Measurements from ENCODE around the gene GLT8D2.
"Not testable (repeated sequence)": the region's sequence is repeated elsewhere in the genome, so short reads cannot be mapped to it uniquely, and the experiment has no call there.

The GLT8D2 gene

GRCh38 chr12:104050436-104050835 lies 449 bp upstream of the GLT8D2 start:
- DNase-seq (ENCODE audit: low spot score) = peak; percentile 34

GRCh38 chr12:104049278-104049902 lies 597 bp downstream of the GLT8D2 start:
- peak; percentile 45 for DNase-seq (ENCODE audit: low spot score)

GRCh38 chr12:104048811-104049210 lies 1.2 kb downstream of the GLT8D2 start:
- no peak for DNase-seq (ENCODE audit: low spot score)

- no peak for DNase-seq (ENCODE audit: low spot score)
Observed at GRCh38 chr12:104048162-104048561, 1.8 kb downstream of the GLT8D2 start.

GRCh38 chr12:104046306-104046705 lies 3.7 kb downstream of the GLT8D2 start:
- no peak for DNase-seq (ENCODE audit: low spot score)

GRCh38 chr12:104044158-104044557 lies 5.8 kb downstream of the GLT8D2 start:
- DNase-seq (ENCODE audit: low spot score) = no peak

- DNase-seq (ENCODE audit: low spot score) = no peak
Observed at GRCh38 chr12:104042580-104042979, 7.4 kb downstream of the GLT8D2 start.

GRCh38 chr12:104039769-104040168 lies 10.2 kb downstream of the GLT8D2 start:
- DNase-seq (ENCODE audit: low spot score) = not testable (repeated sequence)

GRCh38 chr12:104036143-104036542 lies 13.8 kb downstream of the GLT8D2 start:
- DNase-seq (ENCODE audit: low spot score) = not testable (repeated sequence)

GRCh38 chr12:104030596-104030995 lies 19.4 kb downstream of the GLT8D2 start:
- not testable (repeated sequence) for DNase-seq (ENCODE audit: low spot score)

- no peak for DNase-seq (ENCODE audit: low spot score)
Observed at GRCh38 chr12:104026841-104027599, 23.0 kb downstream of the GLT8D2 start.

- no peak for DNase-seq (ENCODE audit: low spot score)
Observed at GRCh38 chr12:104025771-104026170, 24.2 kb downstream of the GLT8D2 start.

- no peak for DNase-seq (ENCODE audit: low spot score)
Observed at GRCh38 chr12:104024348-104024747, 25.6 kb downstream of the GLT8D2 start.

- DNase-seq (ENCODE audit: low spot score) = no peak
Observed at GRCh38 chr12:104023710-104024109, 26.3 kb downstream of the GLT8D2 start.

- DNase-seq (ENCODE audit: low spot score) = no peak
Observed at GRCh38 chr12:104022786-104023185, 27.2 kb downstream of the GLT8D2 start.

- not testable (repeated sequence) for DNase-seq (ENCODE audit: low spot score)
Observed at GRCh38 chr12:104021862-104022261, 28.1 kb downstream of the GLT8D2 start.

- no peak for DNase-seq (ENCODE audit: low spot score)
Observed at GRCh38 chr12:104012331-104012730, 37.7 kb downstream of the GLT8D2 start.

- peak; percentile 79 for DNase-seq (ENCODE audit: low spot score)
Observed at GRCh38 chr12:104011253-104011652, 38.7 kb downstream of the GLT8D2 start.

GRCh38 chr12:104010606-104011169 lies 39.3 kb downstream of the GLT8D2 start:
- no peak for DNase-seq (ENCODE audit: low spot score)

- DNase-seq (ENCODE audit: low spot score) = no peak
Observed at GRCh38 chr12:104010121-104010520, 39.9 kb downstream of the GLT8D2 start.

- DNase-seq (ENCODE audit: low spot score) = peak; percentile 60
Observed at GRCh38 chr12:104006929-104007328, 43.1 kb downstream of the GLT8D2 start.

- no peak for DNase-seq (ENCODE audit: low spot score)
Observed at GRCh38 chr12:104003596-104003995, 46.4 kb downstream of the GLT8D2 start.

- no peak for DNase-seq (ENCODE audit: low spot score)
Observed at GRCh38 chr12:104002686-104003085, 47.3 kb downstream of the GLT8D2 start.
